NCI-H69 (cell line): ENCODE measurements around the gene GATAD1.
"Not testable (repeated sequence)": the region's sequence is repeated elsewhere in the genome, so short reads cannot be mapped to it uniquely, and the experiment has no call there.

Source experiments
- DNase-seq: peaks from one replicate; lab custom pipeline; 2025; lab: John Stamatoyannopoulos, UW

The GATAD1 gene

GRCh38 chr7:92436612-92437445 lies 10.5 kb upstream of the GATAD1 start:
- DNase-seq: no peak

- no peak for DNase-seq
Measured at GRCh38 chr7:92437956-92438491, 9.3 kb upstream of the GATAD1 start.

GRCh38 chr7:92442720-92443119 lies 4.6 kb upstream of the GATAD1 start:
- DNase-seq: not testable (repeated sequence)

- DNase-seq: no peak
Measured at GRCh38 chr7:92446869-92447344, 375 bp upstream of the GATAD1 start.

- DNase-seq: peak; percentile 82
Measured at GRCh38 chr7:92448205-92448747, 994 bp downstream of the GATAD1 start.

GRCh38 chr7:92451645-92452044 lies 4.4 kb downstream of the GATAD1 start:
- no peak for DNase-seq

- DNase-seq: no peak
Measured at GRCh38 chr7:92456236-92456635, 9.0 kb downstream of the GATAD1 start.

GRCh38 chr7:92460109-92460508 lies 12.8 kb downstream of the GATAD1 start:
- no peak for DNase-seq

GRCh38 chr7:92460510-92460909 lies 13.2 kb downstream of the GATAD1 start:
- no peak for DNase-seq

GRCh38 chr7:92461027-92462003 lies 14.0 kb downstream of the GATAD1 start:
- peak; percentile 87 for DNase-seq

GRCh38 chr7:92462560-92462959 lies 15.3 kb downstream of the GATAD1 start:
- no peak for DNase-seq

- no peak for DNase-seq
Measured at GRCh38 chr7:92464515-92464914, 17.2 kb downstream of the GATAD1 start.

- no peak for DNase-seq
Measured at GRCh38 chr7:92466682-92467081, 19.4 kb downstream of the GATAD1 start.

GRCh38 chr7:92468589-92468988 lies 21.3 kb downstream of the GATAD1 start:
- not testable (repeated sequence) for DNase-seq

GRCh38 chr7:92473989-92474388 lies 26.7 kb downstream of the GATAD1 start:
- not testable (repeated sequence) for DNase-seq

GRCh38 chr7:92475261-92475770 lies 28.0 kb downstream of the GATAD1 start:
- DNase-seq: not testable (repeated sequence)

- not testable (repeated sequence) for DNase-seq
Measured at GRCh38 chr7:92475851-92476590, 28.7 kb downstream of the GATAD1 start.

GRCh38 chr7:92477681-92478080 lies 30.4 kb downstream of the GATAD1 start, which contains the start of gene ERVW-1:
TSS of gene ERVW-1 (minus strand) at chr7:92477946. CDS start at chr7:92470381, 7,565 bp downstream.
- not testable (repeated sequence) for DNase-seq

- DNase-seq: peak; percentile 71
Measured at GRCh38 chr7:92478095-92478494, 30.8 kb downstream of the GATAD1 start.

- peak; percentile 52 for DNase-seq
Measured at GRCh38 chr7:92478711-92479110, 31.4 kb downstream of the GATAD1 start.

- not testable (repeated sequence) for DNase-seq
Measured at GRCh38 chr7:92479146-92479545, 31.9 kb downstream of the GATAD1 start.
